SK-N-SH treated with all-trans-retinoic acid at 6 μM for 48 hours (cell line): Measurements from ENCODE around the gene CITED1.

ENCODE experiments used
- ATAC-seq: fragments of 200-7000 bp; cut with Tn5 transposase; 3 replicates; pipeline ENCODE4 v1.9.1; 2020; ENCODE audit warnings: mild to moderate bottlenecking, moderate library complexity
- ARNTL ChIP-seq: fragments of 450-650 bp; formaldehyde crosslinking; IDR thresholded peaks from 2 replicates; pipeline ENCODE4 v1.5.0; 2020; ENCODE audit warnings: low read depth, mild to moderate bottlenecking, moderate library complexity, borderline replicate concordance
- CSDC2 ChIP-seq: fragments of 250-450 bp; sonication (Bioruptor Pico); IDR thresholded peaks from 2 replicates; pipeline ENCODE4 v1.5.0; 2020; ENCODE audit warnings: mild to moderate bottlenecking, moderate library complexity
- ESRRG ChIP-seq: fragments of 250-450 bp; sonication (Bioruptor Pico); IDR thresholded peaks from 2 replicates; pipeline ENCODE4 v1.6.1; 2021; ENCODE audit warnings: mild to moderate bottlenecking
- ISL1 ChIP-seq: fragments of 250-450 bp; sonication (Bioruptor Pico); IDR thresholded peaks from 2 replicates; pipeline ENCODE4 v2.1.2; 2022; ENCODE audit warnings: mild to moderate bottlenecking, moderate library complexity
- OSR1 ChIP-seq: fragments of 250-450 bp; sonication (Bioruptor Pico); IDR thresholded peaks from 2 replicates; pipeline ENCODE4 v1.8.0; 2022; ENCODE audit warnings: moderate library complexity, mild to moderate bottlenecking, inconsistent platforms
- PPARA ChIP-seq: fragments of 250-450 bp; sonication (Bioruptor Pico); IDR thresholded peaks from 2 replicates; pipeline ENCODE4 v1.5.0; 2020; ENCODE audit warnings: mild to moderate bottlenecking, borderline replicate concordance
- SNAI2 ChIP-seq: fragments of 250-450 bp; sonication (Bioruptor Pico); IDR thresholded peaks from 2 replicates; pipeline ENCODE4 v1.5.0; 2020; ENCODE audit warnings: mild to moderate bottlenecking, moderate library complexity
- ZC3H10 ChIP-seq: fragments of 250-450 bp; sonication (Bioruptor Pico); IDR thresholded peaks from 2 replicates; pipeline ENCODE4 v1.5.1; 2021; ENCODE audit warnings: mild to moderate bottlenecking, moderate library complexity
- ZFP3 ChIP-seq: fragments of 250-450 bp; sonication (Bioruptor Pico); IDR thresholded peaks from 2 replicates; pipeline ENCODE4 v1.5.0; 2020; ENCODE audit warnings: mild to moderate bottlenecking, moderate library complexity
- ZFP30 ChIP-seq: fragments of 450-650 bp; formaldehyde crosslinking; IDR thresholded peaks from 2 replicates; pipeline ENCODE4 v1.5.0; 2022; ENCODE audit warnings: mild to moderate bottlenecking, moderate library complexity
- ZNF70 ChIP-seq: fragments of 450-650 bp; formaldehyde crosslinking; IDR thresholded peaks from 2 replicates; pipeline ENCODE4 v1.5.0; 2020; ENCODE audit warnings: mild to moderate bottlenecking, moderate library complexity
- ZNF8 ChIP-seq: fragments of 450-650 bp; formaldehyde crosslinking; IDR thresholded peaks from 2 replicates; pipeline ENCODE4 v1.5.0; 2020; ENCODE audit warnings: mild to moderate bottlenecking, moderate library complexity

Gene CITED1

GRCh38 chrX:72253686-72254085, 52.0 kb downstream of the CITED1 start:
- no peak for ATAC-seq
- TF ChIP-seq ISL1 (CRISPR knock-in tag) (no peak), PPARA (no peak), OSR1 (CRISPR knock-in tag) (no peak), ZC3H10 (CRISPR knock-in tag) (no peak), ESRRG (no peak), ZNF70 (no peak), CSDC2 (CRISPR knock-in tag) (no peak), SNAI2 (CRISPR knock-in tag) (no peak), ARNTL (CRISPR knock-in tag) (no peak), ZNF8 (CRISPR knock-in tag) (no peak), ZFP30 (CRISPR knock-in tag) (no peak), ZFP3 (CRISPR knock-in tag) (no peak)
- TF ChIP-seq, all 23 proteins: peak for 0
